ENCODE measurements around the gene RFTN1. TPM values are rescaled to one million over a fixed set of nuclear protein-coding genes. Genes with fewer than 3 reads are reported as not detected.

RFTN1 gene
- total and polyA plus RNA-seq, 9 donors = 25.2 to 63.1 (median 46.4) TPM

DNA sequence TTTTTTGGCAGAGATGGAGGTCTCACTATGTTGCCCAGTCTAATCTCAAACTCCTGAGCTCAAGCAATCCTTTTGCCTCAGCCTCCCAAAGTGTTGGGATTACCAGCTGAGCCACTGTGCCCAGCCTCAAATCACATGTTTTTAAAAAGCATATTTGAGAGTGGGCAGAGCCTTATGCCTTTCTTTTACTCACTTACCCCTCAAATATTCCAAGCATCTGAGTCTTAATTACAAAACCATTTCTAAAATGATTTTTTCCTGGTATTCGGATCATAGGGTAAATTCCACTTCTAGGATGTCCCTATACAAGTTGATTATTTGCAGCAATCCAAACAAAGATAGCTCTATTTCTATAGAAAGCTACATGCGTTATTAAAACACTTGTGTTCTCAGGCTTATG lies 106.1 kb downstream of the RFTN1 start:
- no peak for DNase-seq
- no peak overlapping the region for H3K27ac ChIP-seq
- intact Hi-C loops (cut with DNase I) = loop anchor here in 1 of 4 donors (10.0 kb wide), 1 partner anchor 107 kb away; the partner anchor contains the start of gene RFTN1
- H3K27me3 ChIP-seq = no peaks in the 10 kb centered on the region
- no peaks in the 10 kb centered on the region for H3K9me3 ChIP-seq
- TF ChIP-seq EP300 (IDR thresholded peaks at IDR 0.05) (no peak), POLR2A (IDR thresholded peaks at IDR 0.05) (no peak)
- TF ChIP-seq, protein P1, sequence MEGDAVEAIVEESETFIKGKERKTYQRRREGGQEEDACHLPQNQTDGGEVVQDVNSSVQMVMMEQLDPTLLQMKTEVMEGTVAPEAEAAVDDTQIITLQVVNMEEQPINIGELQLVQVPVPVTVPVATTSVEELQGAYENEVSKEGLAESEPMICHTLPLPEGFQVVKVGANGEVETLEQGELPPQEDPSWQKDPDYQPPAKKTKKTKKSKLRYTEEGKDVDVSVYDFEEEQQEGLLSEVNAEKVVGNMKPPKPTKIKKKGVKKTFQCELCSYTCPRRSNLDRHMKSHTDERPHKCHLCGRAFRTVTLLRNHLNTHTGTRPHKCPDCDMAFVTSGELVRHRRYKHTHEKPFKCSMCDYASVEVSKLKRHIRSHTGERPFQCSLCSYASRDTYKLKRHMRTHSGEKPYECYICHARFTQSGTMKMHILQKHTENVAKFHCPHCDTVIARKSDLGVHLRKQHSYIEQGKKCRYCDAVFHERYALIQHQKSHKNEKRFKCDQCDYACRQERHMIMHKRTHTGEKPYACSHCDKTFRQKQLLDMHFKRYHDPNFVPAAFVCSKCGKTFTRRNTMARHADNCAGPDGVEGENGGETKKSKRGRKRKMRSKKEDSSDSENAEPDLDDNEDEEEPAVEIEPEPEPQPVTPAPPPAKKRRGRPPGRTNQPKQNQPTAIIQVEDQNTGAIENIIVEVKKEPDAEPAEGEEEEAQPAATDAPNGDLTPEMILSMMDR (IDR thresholded peaks at IDR 0.05) = no peak
- H3K4me1 ChIP-seq (ENCODE audit: insufficient read depth) = peaks cover 1% of the 10 kb centered on the region
- 60 to 88% (median 69%) methylated on average over 2 of the region's 2 CpGs for WGBS, 3 donors
- no peak overlapping the region for H3K4me3 ChIP-seq
- H3K36me3 ChIP-seq = no peaks in the 10 kb centered on the region

DNA sequence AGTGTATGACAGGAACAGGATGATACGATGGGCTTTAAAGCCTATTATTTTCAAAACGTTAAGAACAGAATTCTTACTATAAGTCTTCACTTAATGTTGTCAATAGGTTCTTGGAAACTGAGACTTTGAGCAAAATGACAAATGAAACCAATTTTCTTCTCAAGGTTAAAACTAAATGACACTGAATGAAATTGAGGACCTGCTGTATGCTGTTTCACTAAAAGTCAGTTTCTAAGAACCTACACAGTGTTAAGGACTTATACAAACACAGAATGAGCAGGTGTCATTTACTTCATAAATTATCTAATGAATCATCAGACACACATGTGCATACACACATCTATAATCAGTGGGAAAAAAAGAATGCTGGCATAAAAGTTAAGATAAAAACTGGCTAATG lies 106.9 kb downstream of the RFTN1 start:
- TF ChIP-seq POLR2A (IDR thresholded peaks at IDR 0.05) (no peak), EP300 (IDR thresholded peaks at IDR 0.05) (no peak)
- no peak overlapping the region for H3K27ac ChIP-seq
- no peak for DNase-seq
- no peaks in the 10 kb centered on the region for H3K27me3 ChIP-seq
- no peaks in the 10 kb centered on the region for H3K36me3 ChIP-seq
- intact Hi-C loops (cut with DNase I) = loop anchor here in 1 of 4 donors (10.0 kb wide), 1 partner anchor 108 kb away; the partner anchor contains the start of gene RFTN1
- WGBS, 3 donors = 67 to 78% (median 75%) methylated on average over 2 of the region's 2 CpGs
- no peaks in the 10 kb centered on the region for H3K9me3 ChIP-seq
- peaks cover 1% of the 10 kb centered on the region for H3K4me1 ChIP-seq (ENCODE audit: insufficient read depth)
- H3K4me3 ChIP-seq = no peak overlapping the region

DNA sequence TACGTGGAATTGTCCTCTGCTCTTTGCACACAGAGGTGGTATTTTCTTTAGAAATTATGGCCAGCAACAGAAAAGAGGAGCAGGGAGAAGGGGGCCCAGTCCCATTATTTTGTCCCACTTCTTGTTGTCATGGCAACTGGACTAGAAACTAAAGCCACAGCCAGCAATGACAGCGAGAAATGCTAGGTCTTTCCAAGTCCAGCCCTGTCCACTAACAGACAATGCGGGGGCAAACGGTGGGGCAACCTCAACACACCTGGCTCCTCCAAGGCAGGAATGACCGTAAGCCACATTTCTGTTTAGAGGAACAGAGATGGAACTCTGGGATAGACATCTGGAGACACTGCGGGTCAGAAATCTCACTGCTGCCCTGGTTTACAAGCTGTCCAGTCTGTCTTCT lies 107.3 kb downstream of the RFTN1 start:
- no peaks in the 10 kb centered on the region for H3K36me3 ChIP-seq
- H3K4me3 ChIP-seq = no peak overlapping the region
- H3K9me3 ChIP-seq = no peaks in the 10 kb centered on the region
- no peak overlapping the region for H3K27ac ChIP-seq
- intact Hi-C loops (cut with DNase I) = loop anchor here in 1 of 4 donors (10.0 kb wide), 1 partner anchor 109 kb away; the partner anchor contains the start of gene RFTN1
- no peak for TF ChIP-seq EP300 (IDR thresholded peaks at IDR 0.05)
- TF ChIP-seq POLR2A (IDR thresholded peaks at IDR 0.05) = no peak
- TF ChIP-seq, protein P1 (IDR thresholded peaks at IDR 0.05) = no peak
- peaks cover 1% of the 10 kb centered on the region for H3K4me1 ChIP-seq (ENCODE audit: insufficient read depth)
- 95 to 97% (median 95%) methylated on average over 6 of the region's 6 CpGs for WGBS, 3 donors
- no peak for DNase-seq
- H3K27me3 ChIP-seq = no peaks in the 10 kb centered on the region

DNA sequence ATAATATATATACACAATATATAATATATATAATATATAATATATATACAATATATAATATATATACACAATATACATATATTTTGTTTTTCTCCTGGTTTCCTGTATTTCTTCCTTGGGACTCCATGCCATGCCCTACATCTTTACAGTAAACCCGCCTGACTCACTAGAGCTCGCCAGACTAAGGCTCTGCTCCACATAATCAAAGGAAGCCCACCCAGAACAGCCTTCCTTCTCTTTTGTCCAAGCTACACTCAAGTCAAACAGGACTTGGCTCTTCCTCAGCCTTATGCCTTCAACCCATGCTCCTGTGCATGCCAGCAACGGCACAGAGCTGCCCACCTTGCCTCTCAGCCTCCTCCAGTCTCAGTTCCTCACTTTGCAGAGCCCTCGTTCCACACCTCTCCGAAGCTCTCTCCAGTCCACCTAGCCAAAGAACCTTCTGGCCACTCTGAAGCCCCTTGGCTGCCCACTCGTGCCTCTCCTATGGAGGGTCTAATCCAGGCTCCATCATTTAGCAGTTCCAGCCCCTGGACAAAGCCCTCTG lies 109.1 kb downstream of the RFTN1 start:
- Histone ChIP-seq H3K9me3 (no peaks in the 10 kb centered on the region), H3K4me1 (ENCODE audit: insufficient read depth) (peaks cover 13% of the 10 kb centered on the region), H3K27me3 (no peaks in the 10 kb centered on the region), H3K27ac (no peak overlapping the region), H3K36me3 (no peaks in the 10 kb centered on the region), H3K4me3 (no peak overlapping the region)
- TF ChIP-seq EP300 (IDR thresholded peaks at IDR 0.05) (no peak), POLR2A (IDR thresholded peaks at IDR 0.05) (no peak)
- TF ChIP-seq, protein P1 (IDR thresholded peaks at IDR 0.05) = no peak
- no peak for DNase-seq
- 97 to 98% (median 98%) methylated on average over 6 of the region's 6 CpGs for WGBS, 3 donors
- intact Hi-C loops (cut with DNase I) = loop anchor here in 1 of 4 donors (10.0 kb wide), 1 partner anchor 110 kb away; the partner anchor contains the start of gene RFTN1

DNA sequence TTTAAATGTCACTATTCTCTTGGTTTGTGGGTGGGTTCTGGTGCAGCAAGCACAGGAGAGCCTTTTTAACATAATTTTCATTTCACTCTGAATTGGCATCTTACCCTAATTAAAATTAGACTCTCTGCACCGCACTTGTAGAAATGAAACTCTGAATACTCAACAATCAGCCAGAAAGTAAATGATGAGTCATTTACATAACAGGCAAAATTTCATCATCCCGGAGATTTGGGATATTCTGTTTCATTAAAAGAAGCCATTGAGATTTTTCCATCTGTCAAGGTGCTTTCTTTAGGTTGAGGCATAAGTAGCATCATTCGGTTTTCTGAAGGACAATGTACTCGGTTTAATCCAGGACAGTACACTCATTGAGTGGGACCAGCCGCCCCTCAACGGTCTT lies 111.0 kb downstream of the RFTN1 start:
- H3K27me3 ChIP-seq = no peaks in the 10 kb centered on the region
- WGBS, 3 donors = 71 to 76% (median 75%) methylated on average over 6 of the region's 6 CpGs
- H3K4me3 ChIP-seq = no peak overlapping the region
- H3K27ac ChIP-seq = no peak overlapping the region
- TF ChIP-seq EP300 (IDR thresholded peaks at IDR 0.05) (no peak), POLR2A (IDR thresholded peaks at IDR 0.05) (no peak)
- TF ChIP-seq, protein P1 (IDR thresholded peaks at IDR 0.05) = no peak
- H3K9me3 ChIP-seq = no peaks in the 10 kb centered on the region
- H3K36me3 ChIP-seq = no peaks in the 10 kb centered on the region
- DNase-seq = no peak
- intact Hi-C loops (cut with DNase I) = loop anchor here in 1 of 4 donors (10.0 kb wide), 1 partner anchor 112 kb away; the partner anchor contains the start of gene RFTN1
- peaks cover 16% of the 10 kb centered on the region for H3K4me1 ChIP-seq (ENCODE audit: insufficient read depth)

Data from ovary (tissue), 9 donors.